ENCODE measurements around the gene KIAA0930.
"Not testable (repeated sequence)": the region's sequence is repeated elsewhere in the genome, so short reads cannot be mapped to it uniquely, and the experiment has no call there.

KIAA0930 gene

DNA sequence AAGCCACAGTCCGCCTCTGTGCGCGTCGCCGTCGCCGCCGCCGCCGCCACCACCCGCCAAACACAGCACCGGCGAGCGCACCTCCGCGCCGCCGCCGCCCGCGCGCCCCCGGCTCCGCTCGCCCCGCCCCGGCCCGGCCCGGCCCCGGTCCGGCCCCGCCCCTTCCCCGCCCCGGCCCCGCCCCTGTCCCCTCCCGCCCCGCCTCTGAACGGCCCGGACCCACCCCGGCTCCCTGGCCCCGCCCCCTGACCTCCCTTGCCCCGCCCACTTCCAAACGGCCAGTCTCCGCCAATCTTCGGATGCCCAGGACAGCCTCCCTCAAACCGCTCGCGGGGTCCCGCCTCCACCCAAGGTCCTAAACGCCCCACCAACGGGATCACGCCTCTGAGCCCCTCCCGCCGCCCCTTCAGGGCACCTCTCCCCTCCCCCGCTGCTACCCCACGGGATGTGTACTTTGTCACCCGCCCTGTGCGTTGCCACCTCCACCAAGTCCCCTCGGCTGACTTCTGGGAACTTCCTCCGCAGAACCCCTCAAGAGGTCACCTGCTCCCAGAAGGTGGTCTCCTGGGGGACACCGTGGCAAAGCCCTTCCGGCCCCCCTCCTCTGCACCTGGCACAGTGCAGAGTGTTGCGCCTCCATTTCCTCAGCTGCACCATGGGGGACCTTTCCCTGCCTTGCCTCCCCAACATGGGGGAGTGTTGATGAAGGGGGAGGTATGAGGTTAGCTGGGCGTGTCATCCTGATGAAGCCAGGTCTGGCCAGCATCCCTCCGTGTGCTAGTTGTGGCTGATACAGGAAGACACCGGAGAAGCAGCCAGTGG lies at the start of gene KIAA0930:
Gene KIAA0930 (minus strand): TSS at position 85 of the 822 bp plus-strand sequence. CDS start 191 bp downstream, outside the sequence.
- DNase-seq: peak; percentile 75

DNA sequence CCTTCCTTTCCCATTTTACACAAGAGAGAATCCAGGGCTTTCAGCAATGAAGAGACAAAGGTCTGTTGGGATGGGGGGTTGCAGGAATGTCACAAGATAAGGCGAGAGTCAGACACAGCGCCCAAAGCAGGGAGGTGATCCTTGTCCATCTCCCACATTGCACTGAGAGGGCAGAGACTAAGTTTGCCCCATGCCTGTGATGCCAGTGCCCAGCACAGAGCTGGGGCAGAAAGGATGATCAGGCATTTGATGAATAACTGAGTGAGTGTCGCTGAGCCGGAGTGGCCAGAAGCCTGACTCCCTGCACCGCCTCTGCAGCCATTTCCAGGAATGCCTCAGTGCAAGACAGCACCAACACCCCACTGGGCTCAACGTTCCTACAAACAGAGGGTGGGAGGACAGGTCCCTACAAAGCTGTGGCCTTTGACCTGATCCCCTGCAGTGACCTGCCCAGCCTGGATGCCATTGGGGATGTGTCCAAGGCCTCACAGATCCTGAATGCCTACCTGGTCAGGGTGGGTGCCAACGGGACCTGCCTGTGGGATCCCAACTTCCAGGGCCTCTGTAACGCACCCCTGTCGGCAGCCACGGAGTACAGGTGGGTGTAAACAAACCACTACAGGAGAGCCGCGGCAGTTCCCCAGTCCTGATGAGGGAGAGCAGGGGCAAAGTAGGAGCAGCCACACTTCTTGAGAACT lies 46.3 kb upstream of the KIAA0930 start:
- DNase-seq: no peak

DNA sequence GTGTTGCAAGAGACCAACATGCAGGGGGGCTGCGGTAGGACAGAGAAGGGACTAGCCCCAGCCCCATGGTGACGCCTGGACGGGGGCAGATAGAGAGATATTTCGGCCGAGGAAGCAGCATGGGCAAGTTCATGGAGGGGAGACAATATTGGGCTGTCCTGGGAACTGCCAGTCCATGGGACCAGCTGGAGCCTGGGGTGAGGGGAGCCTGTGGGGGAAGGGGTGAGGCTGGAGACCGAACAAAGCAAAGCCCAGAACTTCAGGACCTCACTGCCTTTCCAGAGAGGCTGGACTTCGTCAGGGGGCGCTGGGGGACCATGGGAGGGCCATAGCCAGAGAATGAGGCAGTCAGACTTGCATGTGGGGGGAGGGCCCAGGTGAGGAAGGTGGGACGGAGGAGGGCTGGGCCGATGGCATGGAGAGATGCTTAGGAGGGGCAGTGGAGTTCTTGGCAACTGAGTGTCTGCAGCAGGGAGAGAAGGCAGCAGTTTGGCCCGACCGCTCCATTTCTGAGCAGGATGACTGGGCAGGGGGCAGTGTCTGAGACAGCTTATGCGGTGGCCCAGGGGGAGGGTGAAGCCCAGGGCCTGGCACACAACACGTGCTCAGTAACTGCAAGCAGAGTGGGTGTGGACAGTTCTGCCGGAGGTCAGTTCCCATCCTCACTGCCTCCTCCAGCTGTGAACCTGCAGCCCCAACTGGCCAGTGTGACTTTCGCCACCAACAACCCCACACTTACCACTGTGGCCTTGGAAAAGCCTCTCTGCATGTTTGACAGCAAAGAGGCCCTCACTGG lies 44.8 kb upstream of the KIAA0930 start:
- DNase-seq: no peak

DNA sequence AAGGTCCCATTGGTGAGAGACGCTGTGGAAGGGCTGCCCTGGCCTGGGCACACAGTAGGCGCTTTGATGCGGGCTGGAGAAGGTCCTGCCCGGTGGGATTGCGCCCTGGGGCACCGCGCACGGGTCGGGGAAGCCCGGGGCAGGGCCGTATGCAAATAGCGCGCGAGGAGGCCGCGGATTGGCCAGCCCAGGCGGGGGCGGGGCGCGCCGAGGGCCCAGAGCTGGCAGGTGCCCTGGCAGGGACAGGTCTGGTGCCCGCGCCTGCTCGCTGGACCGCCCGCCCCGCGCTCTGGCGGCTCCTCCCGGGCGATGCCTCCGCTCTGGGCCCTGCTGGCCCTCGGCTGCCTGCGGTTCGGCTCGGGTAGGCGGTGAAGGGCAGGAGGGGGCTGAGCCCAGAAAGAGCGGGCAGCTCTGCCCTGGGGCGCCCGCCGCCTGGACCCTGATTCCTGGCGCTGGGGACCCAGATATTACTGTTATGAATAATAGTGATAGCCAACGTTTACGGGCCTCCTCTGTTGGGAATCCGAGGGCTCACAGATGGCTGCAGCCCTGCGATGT lies 44.1 kb upstream of the KIAA0930 start, which contains the start of gene UPK3A:
Gene UPK3A (plus strand): TSS at position 245 of the 558 bp plus-strand sequence. CDS start 65 bp downstream, at position 310.
- DNase-seq: peak; percentile 68

DNA sequence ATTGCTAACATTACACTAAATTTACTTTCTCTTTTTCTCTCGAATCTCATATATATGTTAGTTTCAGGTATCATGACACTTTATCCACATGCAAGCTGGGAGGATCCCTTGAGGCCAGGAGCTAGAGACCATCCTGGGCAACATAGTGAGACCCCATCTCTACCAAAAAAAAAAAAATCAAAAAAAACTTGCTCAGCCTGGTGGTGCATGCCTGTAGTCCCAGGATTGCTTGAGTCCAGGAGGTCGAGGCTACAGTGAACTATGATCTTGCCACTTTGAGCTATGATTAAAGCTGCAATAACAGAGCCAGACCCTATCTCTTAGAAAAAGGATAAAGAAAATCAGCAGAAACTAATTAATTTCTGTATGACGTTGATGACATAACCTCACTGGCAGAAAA lies 40.3 kb upstream of the KIAA0930 start:
- DNase-seq: no peak

DNA sequence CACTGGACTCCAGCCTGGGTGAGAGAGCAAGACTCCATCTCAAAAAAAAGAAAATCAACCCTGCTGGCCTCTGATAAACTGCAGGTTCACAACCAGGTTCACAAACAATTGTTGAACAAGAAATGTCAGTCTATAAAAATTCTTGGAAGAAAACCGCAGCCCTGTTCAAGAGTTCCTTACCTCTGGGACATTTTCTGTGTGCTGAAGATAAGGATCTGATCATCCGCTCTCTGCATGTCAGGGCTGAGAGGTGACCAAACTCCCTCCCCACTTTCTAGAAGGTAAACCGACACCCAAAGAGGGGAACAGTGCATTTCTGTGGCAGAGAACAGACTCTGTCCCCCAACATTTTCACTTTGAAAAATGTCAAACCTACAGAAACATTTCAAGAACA lies 39.9 kb upstream of the KIAA0930 start:
- no peak for DNase-seq

DNA sequence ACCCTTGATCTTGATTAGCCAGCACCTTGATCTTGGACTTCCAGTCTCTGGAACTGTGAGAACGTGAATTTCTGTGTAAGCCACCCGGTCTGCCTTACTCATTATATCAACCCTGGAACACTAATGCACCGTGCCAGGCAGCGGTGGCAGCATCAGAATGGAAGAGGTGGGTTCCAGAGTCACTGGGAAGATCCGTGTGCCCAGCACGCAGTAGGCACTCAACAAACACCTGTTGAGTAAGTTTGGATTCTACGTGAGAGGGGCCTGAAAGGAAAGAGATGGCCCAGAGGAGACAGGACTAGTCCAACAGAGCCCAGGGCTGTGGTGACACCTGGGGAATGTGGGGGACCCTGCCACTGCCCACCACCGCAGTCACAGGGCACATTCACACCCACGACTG lies 37.4 kb upstream of the KIAA0930 start:
- no peak for DNase-seq

DNA sequence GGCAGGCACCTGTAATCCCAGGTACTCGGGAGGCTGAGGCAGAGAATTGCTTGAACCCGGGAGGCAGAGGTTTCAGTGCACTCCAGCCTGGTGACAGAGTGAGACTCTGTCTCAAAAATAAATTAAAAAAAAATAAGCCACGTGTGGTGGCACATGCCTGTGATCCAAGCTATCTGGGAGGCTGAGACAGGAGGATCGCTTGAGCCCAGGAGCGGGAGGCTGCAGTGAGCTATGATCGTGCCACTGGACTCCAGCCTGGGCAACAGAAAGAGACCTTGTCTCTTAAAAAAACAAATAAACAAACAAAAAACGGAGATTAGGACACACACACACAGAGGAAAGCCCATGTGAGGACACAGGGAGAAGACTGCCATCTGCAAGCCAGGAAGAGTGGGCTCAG lies 37.0 kb upstream of the KIAA0930 start:
- not testable (repeated sequence) for DNase-seq

DNA sequence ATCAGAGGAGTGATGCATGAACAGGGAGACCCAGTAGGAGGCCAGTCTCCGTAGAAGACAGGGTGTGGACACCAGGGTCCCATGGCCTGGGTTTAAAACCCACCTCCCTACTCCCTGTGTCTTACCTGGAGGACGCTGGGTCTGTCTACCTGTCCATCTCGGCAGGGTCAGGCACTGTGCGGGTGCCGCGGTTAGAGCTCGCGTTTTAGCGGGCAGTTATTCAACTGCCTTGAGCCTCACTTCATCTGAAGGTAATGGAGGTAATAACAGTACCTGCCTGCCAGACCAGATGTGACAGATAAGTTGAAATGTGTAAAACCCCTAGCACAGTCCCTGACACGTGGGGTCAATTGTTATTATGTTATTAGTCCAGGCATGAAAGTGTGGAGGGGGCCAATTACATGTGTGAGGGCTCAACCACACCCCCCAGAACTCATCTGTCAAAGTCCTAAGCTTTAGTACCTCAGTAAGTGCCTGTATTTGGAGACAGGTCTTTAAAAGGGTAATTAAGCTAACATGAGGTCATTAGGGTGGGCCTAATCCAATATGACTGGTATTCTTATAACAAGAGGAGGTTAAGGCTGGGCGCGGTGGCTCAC lies 35.9 kb upstream of the KIAA0930 start:
- DNase-seq: no peak

DNA sequence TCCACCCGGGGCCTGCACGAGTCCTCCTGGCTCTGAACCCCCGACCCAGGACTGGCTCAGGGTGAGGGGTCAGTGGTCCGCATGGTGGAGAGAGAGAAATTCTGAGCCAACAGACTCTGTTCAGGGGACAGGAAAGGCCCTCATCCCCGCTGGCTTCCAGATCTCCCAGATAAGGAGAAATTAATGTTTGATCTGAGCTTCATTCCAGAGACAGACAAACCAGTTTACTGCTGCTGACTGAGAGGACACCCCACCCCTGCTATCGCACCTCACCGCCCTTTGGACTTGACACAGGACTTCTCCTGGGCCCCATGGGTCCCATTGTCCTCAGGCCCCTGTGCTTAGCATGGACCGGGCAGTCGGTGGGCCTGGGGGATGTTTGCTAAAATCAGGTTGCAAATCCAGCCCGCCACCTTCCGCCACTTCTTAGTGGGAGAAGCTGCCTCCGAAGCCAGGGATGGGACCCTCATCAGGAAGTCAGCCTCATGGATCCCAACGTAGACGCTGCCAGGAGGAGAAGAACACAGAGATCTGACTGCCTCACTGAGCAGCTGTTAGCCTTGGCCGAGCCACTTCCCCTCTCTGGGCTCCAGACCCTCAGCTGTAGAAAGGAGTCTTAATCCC lies 32.9 kb upstream of the KIAA0930 start:
- no peak for DNase-seq

DNA sequence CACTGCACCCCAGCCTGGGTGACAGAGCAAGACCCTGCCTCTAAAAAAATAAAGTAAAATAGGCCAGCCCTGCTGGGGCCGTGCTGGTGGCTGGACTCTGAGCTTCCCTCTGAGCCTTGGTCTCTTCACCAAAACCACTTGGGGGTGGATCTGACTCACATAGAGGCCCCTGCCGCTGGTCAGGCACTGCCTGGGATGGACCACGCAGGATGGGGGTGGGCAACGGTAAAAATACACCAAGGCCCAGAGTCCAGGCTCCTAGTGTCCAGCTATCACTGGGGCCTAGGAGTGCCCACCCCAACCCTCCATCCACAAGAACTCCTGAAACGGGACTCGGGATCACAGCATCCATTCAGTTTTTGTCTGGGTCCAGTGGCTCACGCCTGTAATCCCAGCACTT lies 31.8 kb upstream of the KIAA0930 start:
- no peak for DNase-seq

DNA sequence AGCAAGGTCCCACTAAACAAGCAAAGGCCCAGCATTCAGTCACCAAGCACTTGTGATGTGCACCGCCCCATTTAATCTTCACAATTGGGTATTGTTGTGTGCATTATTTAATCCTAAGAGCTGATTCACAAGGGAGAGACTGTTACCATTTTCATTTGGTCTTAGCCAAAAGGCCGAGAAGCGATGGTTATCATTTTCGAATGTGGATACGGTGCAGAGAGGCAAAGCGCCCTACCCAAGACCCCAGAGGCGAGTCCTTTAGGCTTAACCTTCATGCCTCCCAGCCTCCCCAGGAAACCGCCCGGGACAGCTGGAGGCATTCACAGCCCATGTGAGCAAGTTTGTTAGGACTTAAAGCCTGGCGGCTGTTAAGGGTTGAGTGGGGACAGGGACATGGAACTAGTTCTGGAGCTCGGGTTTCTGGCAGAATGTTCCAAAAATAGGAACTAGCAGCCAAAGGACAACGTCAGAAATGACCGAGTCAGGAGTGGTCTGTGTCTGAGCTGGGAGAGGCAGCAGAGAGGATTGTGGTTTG lies 31.0 kb upstream of the KIAA0930 start:
- DNase-seq: no peak

DNA sequence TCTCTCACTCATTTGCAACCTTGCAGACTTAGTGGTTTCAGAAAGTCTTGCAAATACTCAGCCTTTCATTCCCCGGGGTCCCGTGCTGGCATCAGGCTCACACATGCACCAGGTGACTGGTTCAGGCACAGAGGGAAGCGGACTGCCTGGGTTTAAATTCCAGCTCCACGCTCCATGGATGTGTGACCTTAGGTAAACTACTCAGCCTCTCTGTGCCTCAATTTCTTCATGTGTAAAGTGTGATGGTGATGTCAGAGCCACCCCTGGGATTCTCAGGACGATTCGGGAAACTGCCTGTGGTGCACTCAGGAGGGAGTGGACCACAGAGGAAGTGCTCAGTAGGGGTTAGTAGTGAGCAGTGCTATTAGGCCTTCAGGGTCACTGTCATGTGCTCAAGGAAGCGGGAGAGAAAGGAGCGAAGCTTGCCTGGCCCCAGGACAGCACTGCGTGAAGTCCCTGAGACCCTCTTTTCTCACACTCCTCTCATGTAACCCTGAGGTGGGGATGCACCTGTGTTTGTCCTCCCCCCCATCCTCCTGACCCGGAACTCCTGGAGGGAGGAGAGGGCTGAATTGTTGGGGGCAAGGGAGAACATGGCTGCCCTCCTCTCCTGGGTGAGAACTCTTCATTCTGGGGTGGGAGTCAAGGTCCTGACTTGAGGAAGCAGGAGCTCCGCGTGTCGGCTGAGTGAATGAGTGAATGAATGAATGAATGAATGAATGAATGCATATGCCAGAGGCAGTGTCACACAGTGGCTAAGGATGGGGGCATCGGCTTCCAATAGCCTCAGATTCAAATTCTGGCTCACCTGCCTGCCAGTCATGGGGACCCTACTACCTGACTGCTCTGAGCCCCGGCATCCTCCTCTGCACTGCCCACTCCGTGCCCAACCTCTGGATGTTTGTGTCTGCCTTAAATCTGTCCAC lies 29.7 kb upstream of the KIAA0930 start:
- no peak for DNase-seq

DNA sequence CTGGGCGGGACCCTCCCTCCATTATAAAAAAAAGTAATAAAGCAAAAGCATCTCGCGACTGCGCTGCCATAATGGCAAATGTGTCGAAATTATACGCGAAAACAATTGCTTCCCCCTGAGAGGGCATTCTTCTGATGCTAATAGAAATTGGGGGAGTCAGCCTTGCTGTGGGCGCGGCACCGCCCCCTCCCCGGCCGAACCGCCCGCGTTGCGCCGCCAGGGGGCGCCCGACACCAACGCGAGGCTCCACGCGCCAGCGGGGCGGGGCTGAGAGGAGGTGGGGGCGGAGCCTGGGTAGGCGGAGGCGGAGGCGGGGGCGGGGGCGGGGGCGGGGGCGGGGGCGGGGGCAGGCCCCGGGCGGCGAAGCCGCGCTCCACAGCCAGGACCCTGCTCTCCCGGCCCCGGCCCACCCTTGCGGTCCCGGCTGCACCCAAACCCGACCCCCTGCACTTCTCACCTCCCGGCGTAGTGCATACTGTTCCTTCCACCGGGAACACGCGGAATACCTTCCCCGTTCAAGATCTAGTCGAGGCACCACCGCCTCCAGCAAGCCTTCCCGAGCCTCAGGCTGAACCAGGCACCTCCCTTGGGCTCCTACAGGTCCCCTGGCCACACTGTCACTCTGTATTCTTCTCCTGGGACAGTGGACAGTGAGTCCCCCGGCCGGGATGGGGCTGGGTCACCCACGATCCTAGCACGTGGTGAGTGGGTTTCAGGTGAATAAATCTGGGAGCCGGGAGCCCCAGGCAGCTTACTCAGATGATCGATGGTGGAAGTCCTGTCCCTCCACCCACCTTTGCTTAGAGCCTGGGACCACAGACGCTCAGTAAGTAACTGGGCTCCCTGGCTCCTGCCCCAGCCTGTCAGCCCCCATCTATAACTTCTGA lies 28.5 kb upstream of the KIAA0930 start:
- DNase-seq: peak; percentile 85

DNA sequence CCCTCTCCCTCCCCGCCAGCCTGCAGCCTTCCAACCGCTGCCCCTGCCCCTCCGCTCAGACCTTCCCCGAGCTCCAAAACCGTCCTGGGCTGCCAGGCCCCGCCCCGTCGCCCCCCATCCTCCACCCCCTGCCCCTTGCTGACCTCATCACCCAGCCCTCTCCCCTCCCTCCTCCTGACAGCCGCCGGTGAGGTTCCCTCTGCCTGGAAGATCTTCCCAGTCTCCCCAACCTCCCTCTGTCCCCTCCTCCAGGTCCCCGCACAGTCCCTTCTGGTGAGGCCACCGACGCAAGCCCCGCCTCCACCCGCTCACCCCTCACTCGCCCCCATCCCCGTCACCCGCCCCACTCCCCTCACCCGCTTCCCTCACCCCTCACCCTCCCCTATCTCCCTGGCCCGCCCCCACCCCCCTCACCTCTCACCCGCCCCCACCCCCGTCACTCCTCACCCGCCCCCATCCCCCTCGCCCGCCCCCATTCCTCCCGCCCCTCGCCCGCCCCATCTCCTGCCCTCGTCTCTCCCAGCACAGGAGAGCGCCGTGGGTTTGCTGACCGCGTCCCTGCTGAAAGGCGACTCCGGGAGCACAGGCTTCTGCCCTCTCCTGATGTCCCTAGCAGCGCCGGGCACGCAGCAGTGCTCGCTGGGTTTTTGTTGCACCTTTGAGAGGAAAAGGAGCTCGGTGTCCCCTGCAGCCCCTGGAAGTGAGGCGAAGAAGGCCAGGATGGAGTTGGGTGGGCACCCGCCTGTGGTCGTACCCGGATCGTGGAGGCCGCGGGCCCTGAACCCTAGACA lies 27.7 kb upstream of the KIAA0930 start:
- peak; percentile 11 for DNase-seq

DNA sequence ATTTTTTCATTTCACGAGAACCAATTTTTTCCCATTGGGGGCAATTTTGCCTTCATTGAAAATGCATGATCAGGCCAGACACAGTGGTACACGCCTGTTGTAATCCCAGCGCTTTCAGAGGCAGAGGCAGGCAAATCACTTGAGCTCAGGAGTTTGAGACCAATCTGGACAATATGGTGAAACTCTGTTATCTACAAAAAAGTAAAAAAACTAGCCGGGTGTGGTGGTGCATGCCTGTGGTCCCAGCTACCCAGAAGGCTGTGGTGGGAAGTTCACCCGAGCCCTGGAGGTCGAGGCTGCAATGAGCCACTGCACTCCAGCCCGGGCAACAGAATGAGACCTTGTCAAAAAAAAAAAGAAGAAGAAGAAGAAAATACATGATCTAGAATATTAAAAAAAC lies 24.8 kb upstream of the KIAA0930 start:
- DNase-seq: no peak

DNA sequence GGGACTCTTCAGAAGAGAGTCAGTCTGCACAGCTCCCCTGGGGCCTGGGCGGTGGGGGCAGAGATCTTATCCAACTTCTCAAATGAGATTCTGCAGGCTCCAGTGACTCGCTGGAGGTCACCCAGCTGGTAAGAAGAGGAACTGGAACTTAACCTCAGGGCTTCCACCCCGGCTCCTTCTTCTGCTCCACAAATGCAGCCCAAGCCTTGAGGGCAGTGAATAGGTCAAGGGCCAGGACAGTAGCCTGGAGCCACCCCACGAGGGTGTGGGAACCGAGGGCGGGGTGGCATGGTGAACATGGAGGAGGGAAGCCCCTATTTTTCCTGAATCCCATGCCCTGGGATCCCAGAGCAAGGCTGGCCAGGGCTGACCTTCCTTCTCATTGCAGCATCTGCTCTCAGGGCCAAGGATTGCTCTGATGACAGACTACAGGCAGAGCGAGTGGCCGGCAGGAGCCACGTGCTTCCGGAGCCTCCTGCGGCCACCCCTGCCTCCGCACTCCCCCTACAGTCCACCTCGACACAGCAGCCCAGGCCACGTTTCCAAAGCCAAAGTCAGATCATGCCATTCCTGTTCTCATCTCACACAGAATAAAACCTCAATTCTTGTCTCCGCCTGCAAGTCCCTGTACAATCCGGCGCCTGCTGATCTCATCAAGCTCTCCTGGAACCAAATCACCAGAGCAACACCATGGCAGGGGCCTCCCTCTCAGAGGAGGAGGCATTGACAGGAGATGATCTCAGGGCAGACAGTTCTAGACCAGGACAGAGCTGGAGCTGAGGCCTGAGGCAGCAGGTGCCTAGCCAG lies 23.0 kb upstream of the KIAA0930 start:
- DNase-seq: no peak

DNA sequence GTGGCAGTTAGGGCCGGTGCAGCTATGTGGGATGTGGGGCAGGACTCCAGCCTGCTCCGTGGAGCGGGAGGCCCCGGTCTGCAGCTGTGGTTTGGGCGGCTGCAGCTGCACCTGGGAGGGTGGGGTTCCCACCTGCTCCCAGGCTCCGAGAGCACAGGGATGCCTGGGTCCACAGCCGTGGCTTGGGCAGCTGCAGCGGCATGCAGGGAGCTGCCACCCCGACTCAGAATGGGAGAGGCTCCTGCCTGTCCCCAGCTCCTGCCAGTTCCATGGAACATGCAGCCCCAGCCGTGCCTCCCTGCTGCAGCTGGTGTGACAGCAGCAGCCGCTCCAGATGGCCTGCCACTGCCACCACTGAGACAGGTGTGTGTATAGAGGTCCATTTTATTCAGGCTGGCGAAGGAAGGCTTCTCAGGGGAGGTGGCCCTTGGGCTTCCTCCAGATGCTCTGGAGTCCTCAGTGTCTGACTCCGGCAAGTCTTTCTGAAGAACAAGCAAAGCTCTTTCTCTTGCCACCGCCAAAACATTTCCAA lies 22.3 kb upstream of the KIAA0930 start:
- no peak for DNase-seq

Measured in stimulated activated CD4-positive, alpha-beta T cell treated with anti-CD3 and anti-CD28 coated beads, Interleukin-4, amount 100 ng/mL, for 1 hour (primary cell).